Spleen (tissue), 7 donors: ENCODE results near the gene PPP2R2D.

Source experiments
- POLR2A ChIP-seq, 3 donors: fragments of 450-650 bp; IDR thresholded peaks; one replicate each; pipeline ENCODE4 v1.5.1; 2017; ENCODE audit warnings: antibody characterized with exemption in 3 of 3, mild to moderate bottlenecking in 1 of 3
- POLR2AphosphoS5 ChIP-seq, 3 donors: sonication (generic); formaldehyde crosslinking; IDR thresholded peaks; one replicate each; pipeline ENCODE4 v1.5.1; 2017; ENCODE audit warnings: antibody characterized with exemption in 3 of 3
- TF ChIP-seq, protein P1 (sequence below), 11 experiments: fragments of 200-600 bp in 7 of 11; fragments of 450-650 bp in 4 of 11; sonication (generic) in 4 of 11; IDR thresholded peaks in 8 of 11; conservative IDR thresholded peaks in 3 of 11; 1 replicate in 7 of 11; 2 replicates in 4 of 11; pipeline versions ENCODE4 v1.4.0 to v1.8.0; 2016 to 2021; ENCODE audit warnings: antibody characterized with exemption in 11 of 11, inconsistent platforms in 4 of 11, mild to moderate bottlenecking in 1 of 11
- donor health status: DM: no; HTN: no; CAD: no; lungs with moderate emphysema.
- donor health status: DM: no; HTN: no; CAD: no.
- donor health status: DM: no; HTN: no; CAD: no.

GRCh38 chr10:131911451-131911850 is 10.6 kb downstream of the PPP2R2D start:
- TF ChIP-seq POLR2A (IDR thresholded peaks at IDR 0.05) (no peak), POLR2AphosphoS5 (IDR thresholded peaks at IDR 0.05) (no peak)
- TF ChIP-seq, protein P1, sequence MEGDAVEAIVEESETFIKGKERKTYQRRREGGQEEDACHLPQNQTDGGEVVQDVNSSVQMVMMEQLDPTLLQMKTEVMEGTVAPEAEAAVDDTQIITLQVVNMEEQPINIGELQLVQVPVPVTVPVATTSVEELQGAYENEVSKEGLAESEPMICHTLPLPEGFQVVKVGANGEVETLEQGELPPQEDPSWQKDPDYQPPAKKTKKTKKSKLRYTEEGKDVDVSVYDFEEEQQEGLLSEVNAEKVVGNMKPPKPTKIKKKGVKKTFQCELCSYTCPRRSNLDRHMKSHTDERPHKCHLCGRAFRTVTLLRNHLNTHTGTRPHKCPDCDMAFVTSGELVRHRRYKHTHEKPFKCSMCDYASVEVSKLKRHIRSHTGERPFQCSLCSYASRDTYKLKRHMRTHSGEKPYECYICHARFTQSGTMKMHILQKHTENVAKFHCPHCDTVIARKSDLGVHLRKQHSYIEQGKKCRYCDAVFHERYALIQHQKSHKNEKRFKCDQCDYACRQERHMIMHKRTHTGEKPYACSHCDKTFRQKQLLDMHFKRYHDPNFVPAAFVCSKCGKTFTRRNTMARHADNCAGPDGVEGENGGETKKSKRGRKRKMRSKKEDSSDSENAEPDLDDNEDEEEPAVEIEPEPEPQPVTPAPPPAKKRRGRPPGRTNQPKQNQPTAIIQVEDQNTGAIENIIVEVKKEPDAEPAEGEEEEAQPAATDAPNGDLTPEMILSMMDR (IDR thresholded peaks at IDR 0.05 in 8 of 11, conservative IDR thresholded peaks at IDR 0.05 in 3 of 11), result no peak
